ENCODE data around the gene COA8.

The COA8 gene

DNA sequence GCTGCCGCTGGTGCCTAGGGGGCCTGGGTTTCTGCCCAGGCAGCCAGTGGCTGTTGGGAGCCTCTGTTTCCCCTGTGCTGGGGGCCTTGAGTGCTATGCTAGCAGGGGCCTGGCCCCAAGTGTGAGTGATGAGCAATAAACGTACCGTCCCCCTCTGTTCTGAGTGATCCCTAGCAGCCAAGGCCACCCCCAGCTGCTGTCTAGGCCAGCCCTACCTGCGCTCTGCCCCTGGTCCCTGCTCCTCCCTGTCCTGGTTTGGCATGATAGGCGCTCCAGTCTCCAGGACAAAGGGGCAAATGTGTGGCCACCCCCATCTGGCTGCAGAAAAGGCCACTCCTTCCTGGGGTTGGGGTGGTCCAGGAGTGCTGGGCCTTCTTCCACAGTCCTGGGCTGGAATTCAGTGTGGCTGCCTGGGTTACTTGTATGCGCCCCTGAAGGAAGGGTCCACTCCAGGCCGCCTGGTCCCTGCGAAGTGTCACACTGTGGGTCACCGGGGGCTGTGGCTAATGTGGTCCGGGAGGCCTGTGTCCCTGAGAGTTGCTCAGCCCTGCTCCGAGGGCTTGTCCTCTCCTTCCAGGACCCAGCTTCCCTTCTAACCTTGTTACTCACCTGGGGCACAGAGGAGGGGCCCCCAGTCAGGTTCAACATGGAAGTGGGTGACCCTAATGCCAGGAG, 26.7 kb upstream of the COA8 start:
- no peak for DNase-seq (ENCODE audit: low read depth in 2 of 2)

- DNase-seq (ENCODE audit: low read depth in 2 of 2), result no peak
These were observed 26.1 kb upstream of the COA8 start for GRCh38 chr14:103536693-103537092.

- no peak for DNase-seq (ENCODE audit: low read depth in 2 of 2)
These were observed 25.4 kb upstream of the COA8 start for GRCh38 chr14:103537175-103537990.

DNA sequence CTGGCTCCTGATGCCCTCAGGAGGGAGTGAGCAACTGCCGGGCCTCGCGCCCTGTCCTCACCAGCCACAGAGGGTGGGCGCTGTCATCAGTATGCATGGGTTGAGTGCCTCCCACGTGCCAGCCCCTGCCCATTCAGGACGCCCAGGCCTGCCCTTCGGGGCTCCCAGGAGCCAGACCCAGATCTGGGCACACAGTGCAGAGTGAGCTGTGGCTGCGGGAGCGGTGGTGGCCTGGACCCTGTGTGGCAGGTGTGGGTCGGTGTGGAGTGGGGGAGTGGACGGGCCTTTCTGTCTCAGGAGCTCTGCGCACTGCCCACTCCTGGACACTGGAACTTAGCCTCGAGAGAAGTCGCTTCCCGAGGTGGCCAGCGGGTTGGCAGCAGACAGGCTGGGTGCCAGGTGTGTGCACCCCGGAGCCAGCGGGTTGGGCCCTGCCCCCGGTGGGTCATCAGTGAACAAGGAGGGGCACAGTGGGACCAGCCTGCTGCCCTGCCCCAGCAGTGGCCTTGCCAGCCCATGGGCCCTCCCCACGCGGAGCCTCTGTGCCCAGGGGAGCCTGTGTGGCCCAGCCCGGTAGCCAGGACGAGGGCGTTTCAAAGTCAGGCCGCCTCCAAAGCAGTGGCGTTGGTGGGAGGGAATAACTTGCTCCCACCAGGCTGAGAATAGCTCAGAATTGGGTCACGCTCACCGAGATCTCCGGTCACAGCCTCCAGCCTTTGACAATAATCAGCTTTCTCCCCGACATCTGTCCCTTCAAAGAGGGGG, 24.3 kb upstream of the COA8 start:
- DNase-seq (ENCODE audit: low read depth in 2 of 2), result no peak

GRCh38 chr14:103539056-103539825, 23.5 kb upstream of the COA8 start:
- no peak for DNase-seq (ENCODE audit: low read depth in 2 of 2)

DNA sequence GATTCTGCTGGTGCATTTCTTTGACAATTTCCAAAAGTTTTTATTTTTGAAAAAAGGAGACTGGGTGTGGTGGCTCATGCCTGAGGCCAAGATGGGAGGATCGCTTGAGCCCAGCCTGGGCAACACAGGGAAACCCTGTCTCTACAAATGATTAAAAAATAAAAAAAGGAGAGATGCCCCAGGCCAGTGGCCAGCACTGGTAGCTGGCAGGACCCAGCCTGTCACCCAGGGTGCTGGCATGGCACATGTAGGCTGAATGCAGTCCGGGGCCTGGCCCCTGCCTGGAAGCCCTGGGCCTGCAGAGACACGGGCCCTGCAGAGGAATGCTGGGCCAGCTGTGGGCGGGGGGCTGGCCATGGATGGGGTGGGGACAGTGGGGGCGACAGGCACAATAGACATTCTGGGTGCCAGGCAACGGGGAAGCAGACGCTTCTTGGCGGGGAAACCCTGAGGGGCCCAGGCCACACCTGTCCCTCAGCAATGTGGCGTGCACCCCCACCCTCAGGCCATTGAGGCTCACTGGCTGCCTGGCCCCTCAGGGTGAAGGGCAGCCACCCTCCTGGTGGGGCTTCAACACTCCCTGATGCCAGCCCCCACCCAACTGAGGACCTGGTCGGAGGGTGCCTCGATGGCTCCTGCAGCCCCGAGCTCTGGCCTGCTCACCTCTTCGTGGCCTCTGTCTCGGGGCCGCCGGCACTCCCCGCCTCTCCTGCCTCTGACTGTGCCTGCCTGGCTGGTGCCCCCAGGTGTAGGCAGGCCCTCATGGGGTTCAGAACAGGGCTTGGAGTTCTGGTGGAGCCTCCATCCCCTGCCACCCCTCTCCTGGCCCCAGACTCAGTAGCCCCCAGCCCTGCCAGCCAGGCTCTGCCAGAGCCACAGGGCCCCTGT, 21.7 kb upstream of the COA8 start:
- no peak for DNase-seq (ENCODE audit: low read depth in 2 of 2)

- DNase-seq (ENCODE audit: low read depth in 2 of 2), result no peak
These were observed 20.8 kb upstream of the COA8 start for GRCh38 chr14:103541709-103542604.

GRCh38 chr14:103542605-103543088, 20.1 kb upstream of the COA8 start:
- DNase-seq (ENCODE audit: low read depth in 2 of 2), result no peak

DNA sequence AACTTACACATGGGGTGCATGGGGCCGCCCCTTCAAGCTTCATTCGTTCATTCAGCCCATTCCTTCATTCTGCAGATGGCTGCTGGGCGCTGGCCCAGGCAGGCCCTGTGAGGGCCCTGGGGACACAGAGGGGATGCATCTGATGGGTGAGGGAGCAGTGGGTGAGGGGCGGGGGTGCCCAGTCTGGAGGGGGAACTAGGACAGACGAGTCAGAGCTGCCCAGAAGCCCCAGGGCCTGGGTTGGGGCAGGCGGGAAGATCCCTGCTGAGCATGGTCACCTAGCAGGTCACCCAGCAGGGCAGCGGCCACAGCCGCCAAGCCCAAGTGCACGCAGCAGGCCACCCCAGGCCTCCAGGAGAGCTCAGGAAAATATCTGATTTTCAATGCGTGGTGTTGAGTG, 19.6 kb upstream of the COA8 start:
- DNase-seq (ENCODE audit: low read depth in 2 of 2), result no peak

DNA sequence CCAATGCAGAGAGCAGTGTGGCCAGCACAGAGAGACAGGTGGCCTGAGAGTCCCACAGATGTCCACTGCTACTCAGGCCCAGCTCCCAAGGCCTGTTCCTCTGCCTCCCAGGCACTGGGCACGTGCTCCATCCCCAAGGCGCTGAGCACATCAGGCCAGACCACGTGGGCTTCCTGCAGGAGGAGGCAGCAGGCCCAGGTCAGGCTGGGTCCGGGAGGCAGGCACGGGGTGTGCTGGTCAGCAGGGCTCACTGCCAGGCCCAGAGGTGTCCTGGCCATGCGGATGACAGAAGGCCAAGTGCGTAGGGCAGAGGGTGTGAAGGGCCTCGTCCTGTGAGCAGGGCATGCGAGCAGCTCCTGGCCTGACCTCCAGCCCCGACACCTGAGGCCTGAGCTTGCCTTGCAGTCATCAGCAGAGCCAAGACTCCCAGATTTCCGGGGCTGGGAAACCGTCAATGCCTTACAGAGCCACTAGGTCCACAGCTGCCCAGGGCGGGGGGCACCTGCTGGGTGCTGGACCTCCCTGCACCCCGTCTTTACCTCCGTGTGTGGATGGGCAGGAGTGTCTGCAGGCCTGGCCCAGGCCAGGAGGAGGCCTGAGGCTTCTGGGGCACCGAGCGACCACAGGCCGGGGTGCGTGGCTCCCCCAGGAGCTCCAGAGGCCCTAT, 18.9 kb upstream of the COA8 start:
- DNase-seq (ENCODE audit: low read depth in 2 of 2), result no peak

- DNase-seq (ENCODE audit: low read depth in 2 of 2), result no peak
These were observed 18.2 kb upstream of the COA8 start for GRCh38 chr14:103544388-103545218.

DNA sequence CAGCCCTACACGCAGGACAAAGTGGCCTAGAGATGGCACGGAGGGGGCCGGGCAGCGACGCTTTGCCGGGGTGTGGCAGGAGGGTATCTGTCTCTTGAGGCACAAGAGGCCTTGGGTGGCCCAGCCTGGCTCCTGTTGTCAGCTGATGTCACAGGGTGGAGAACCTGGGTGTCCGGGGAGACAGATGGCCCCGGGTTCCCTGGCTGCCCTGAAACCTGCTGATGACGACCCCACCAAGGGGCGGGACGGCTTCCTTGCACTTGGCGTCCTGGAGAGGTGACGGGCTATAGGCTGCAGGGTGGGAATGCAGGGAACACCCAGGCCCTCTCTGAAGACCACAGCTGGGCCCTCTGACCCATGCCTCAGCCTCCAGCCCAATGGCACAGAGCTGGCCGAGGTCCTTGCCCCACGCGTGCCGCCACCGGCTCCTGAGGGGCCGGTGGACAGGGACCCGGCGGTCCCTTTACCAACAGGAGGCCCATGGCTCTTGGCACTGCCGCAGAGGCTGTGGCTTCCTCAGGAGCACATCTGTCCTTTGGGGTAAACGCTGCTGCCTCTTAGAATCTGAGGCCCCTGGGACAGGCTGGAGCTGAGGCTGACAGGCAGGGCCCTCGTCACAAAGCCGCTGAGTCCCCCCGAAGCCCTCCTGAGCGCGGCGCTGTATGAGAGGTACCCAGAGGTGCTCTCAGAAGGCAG, 17.4 kb upstream of the COA8 start:
- no peak for DNase-seq (ENCODE audit: low read depth in 2 of 2)

DNA sequence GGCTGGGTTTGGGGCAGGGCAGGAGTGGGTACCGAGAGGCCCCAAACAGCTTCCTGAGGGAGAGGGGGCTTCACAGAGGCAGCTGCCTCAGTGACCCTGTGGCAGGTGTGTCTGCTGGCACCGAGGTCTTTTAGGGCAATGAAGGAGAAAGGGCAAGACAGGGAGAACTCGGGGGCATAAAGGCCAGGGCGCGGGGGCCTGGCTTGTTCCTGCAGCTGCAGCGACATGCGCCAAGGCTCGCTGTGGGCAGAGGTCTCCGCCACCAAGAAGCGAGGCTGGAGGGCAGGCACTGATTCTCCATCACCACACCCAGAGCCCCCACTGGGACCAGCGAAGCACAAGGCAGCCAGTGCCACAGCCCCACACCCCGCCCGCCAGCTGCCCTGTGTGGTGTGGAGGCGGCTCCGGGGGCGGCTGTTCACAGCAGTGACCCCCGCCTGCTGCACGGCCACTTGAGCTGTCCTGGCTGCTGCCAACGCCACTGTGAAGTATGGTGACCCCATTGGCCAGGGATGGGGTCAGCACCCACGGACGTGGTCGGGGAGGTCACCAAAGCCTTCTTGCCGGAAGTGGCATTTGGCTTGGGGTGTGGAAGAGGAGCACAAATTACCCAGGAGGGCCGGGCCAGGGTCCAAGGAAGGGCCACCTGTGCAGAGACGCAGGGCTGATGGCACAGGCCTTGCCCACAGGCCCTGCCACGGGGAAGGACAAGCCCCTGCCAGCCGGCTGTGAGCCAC, 16.7 kb upstream of the COA8 start:
- DNase-seq (ENCODE audit: low read depth in 2 of 2), result no peak

- no peak for DNase-seq (ENCODE audit: low read depth in 2 of 2)
These were observed 15.9 kb upstream of the COA8 start for GRCh38 chr14:103546652-103547454.

DNA sequence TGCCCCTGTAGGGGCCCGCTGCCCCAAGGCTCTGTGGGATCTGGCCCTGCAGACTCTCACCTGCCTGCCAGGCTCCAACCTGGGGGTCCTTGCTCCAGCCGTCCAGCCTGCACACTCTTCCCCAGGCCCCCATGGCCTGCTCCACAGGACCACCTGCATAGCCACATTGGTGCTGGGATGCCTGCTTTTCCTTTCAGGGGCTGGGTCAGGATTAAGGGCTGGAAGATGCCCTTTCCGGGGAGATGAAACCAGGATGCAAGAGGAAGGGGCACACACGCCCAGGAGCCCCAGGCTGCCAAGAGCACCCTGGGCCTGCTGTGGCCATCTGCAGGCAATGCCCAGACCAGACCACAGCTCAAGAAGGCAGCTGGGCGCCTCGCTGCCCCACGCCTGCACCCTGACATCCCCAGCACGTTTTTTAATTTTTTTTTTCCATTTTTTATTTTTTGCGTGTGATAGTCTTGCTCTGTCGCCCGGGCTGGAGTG, 15.3 kb upstream of the COA8 start:
- DNase-seq (ENCODE audit: low read depth in 2 of 2), result no peak

DNA sequence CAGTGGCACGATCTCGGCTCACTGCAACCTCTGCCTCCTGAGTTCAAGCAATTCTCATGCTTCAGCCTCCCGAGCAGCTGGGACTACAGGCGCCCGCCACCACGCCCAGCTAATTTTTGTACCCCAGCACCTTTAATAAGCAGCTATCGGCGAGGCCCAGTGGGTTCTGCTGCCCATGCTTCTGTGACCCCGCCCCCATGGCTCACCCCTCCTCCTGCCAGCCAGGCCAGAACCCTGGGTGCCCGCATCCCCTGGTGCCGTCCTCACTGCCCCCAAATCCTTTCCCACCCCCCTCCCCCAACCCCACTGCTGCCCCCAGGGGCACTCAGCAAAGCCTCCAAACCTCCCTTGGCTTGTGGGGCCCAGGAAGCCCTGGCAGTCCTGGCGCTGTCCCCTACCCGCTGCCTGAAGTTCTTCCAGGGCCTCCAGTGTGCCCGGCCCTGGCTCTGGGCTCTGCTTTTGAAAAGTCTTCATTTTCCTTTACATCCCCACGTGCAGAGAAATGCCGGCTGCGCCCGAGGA, 14.8 kb upstream of the COA8 start:
- DNase-seq (ENCODE audit: low read depth in 2 of 2), result no peak

Measured in fibroblast of skin of left quadriceps (primary cell).